MCF 10A (cell line): Measurements from ENCODE around the gene ACADL. TPM values are rescaled to one million over a fixed set of nuclear protein-coding genes. Genes with fewer than 3 reads are reported as not detected.

Experiments used
- BruUV-seq: library from RNA; stranded (reverse); fragments of 400-500 nt; replicated peaks from 2 replicates; lab custom pipeline; 2021; lab: Mats Ljungman, UMichigan
- CTCF ChIA-PET: fragments of 300-600 bp; sonication (Branson Sonifier 250); formaldehyde crosslinking; extraction: SDS; loops from one replicate; lab custom pipeline; 2021; ENCODE audit warnings: antibody characterized with exemption, inconsistent platforms; lab: Yijun Ruan, JAX
- POLR2A ChIA-PET: fragments of 300-600, 350-650 bp; sonication (Branson Sonifier 250); formaldehyde crosslinking; extraction: SDS; loops from one replicate; lab custom pipeline; 2020; ENCODE audit warnings: antibody characterized with exemption, inconsistent platforms; lab: Yijun Ruan, JAX
- DNase-seq: peaks from one replicate; pipeline ENCODE4 v3.0.0-alpha.2; 2018; ENCODE audit not compliant: unreplicated experiment
- H3K27ac Mint-ChIP-seq: one replicate; pipeline ENCODE4 v1.8.0; 2022; ENCODE audit warnings: mild to moderate bottlenecking, low read depth, mixed read lengths; ENCODE audit not compliant: unreplicated experiment
- H3K27me3 Mint-ChIP-seq: one replicate; pipeline ENCODE4 v1.8.0; 2022; ENCODE audit warnings: mixed read lengths; ENCODE audit not compliant: insufficient read depth, unreplicated experiment
- H3K36me3 Mint-ChIP-seq: one replicate; pipeline ENCODE4 v1.8.0; 2022; ENCODE audit warnings: mild to moderate bottlenecking, moderate library complexity, mixed read lengths; ENCODE audit not compliant: insufficient read depth, unreplicated experiment
- H3K4me1 Mint-ChIP-seq: one replicate; pipeline ENCODE4 v1.8.0; 2022; ENCODE audit warnings: mixed read lengths; ENCODE audit not compliant: insufficient read depth, unreplicated experiment
- H3K4me3 Mint-ChIP-seq: one replicate; pipeline ENCODE4 v1.8.0; 2022; ENCODE audit warnings: mild to moderate bottlenecking, moderate library complexity, mixed read lengths; ENCODE audit not compliant: unreplicated experiment
- H3K9me3 Mint-ChIP-seq: one replicate; pipeline ENCODE4 v1.8.0; 2022; ENCODE audit warnings: mixed read lengths; ENCODE audit not compliant: unreplicated experiment
- CTCF ChIP-seq: fragments of 200-600 bp; IDR thresholded peaks from one replicate; pipeline ENCODE4 v1.8.0; 2022; ENCODE audit warnings: antibody characterized with exemption, mild to moderate bottlenecking; ENCODE audit not compliant: unreplicated experiment
- intact Hi-C: fragments of 100-400 bp; cut with micrococcal nuclease; formaldehyde crosslinking; loops from 2 replicates; pipeline ENCODE4 v1.14.1; 2022
- total RNA-seq: library from RNA; stranded (reverse); gene quantifications from 2 replicates; pipeline ENCODE4 v1.2.3, GENCODE V29; 2022

The ACADL gene
- total RNA-seq, 1 experiment from 2014 or later = not detected

- CTCF ChIA-PET = interaction anchor here (0.8 to 3.2 kb wide), 3 partner anchors 16 to 196 kb away, joined by 4 to 13 read pairs (median 8); no protein-coding TSS in a partner anchor
Observed at GRCh38 chr2:210174086-210174485, 51.2 kb downstream of the ACADL start.

GRCh38 chr2:210172219-210172575 is 53.0 kb downstream of the ACADL start:
- Mint-ChIP-seq H3K27ac (peak overlapping the region; percentile 99), H3K4me3 (peak overlapping the region; percentile 99), H3K27me3 (no peaks in the 10 kb centered on the region), H3K4me1 (peaks cover 24% of the 10 kb centered on the region), H3K36me3 (peaks cover 12% of the 10 kb centered on the region), H3K9me3 (no peaks in the 10 kb centered on the region)
- DNase-seq = no peak
- BruUV-seq = no TSS peak
- CTCF ChIA-PET = interaction anchor here (0.6 to 3.2 kb wide), 3 partner anchors 10 to 196 kb away, joined by 3 to 13 read pairs (median 3); no protein-coding TSS in a partner anchor
- TF ChIP-seq CTCF = no peak
- intact Hi-C loops = loop anchor here (5.0 kb wide), 1 partner anchor 100 kb away; no protein-coding TSS in a partner anchor
- POLR2A ChIA-PET = interaction anchor here (0.7 to 2.6 kb wide), 15 partner anchors 9 to 470 kb away, joined by 3 to 17 read pairs (median 3); no protein-coding TSS in a partner anchor

More at GRCh38 chr2:210174086-210174485, 51.2 kb downstream of the ACADL start:
- no peak overlapping the region for H3K4me3 Mint-ChIP-seq
- intact Hi-C loops = loop anchor here (5.0 kb wide), 1 partner anchor 102 kb away; no protein-coding TSS in a partner anchor
- BruUV-seq = no TSS peak
- no peaks in the 10 kb centered on the region for H3K9me3 Mint-ChIP-seq
- POLR2A ChIA-PET = interaction anchor here (0.8 to 1.0 kb wide), 2 partner anchors 9 to 61 kb away, joined by 3 to 4 read pairs; no protein-coding TSS in a partner anchor
- H3K27ac Mint-ChIP-seq = no peak overlapping the region
- no peak for DNase-seq
- TF ChIP-seq CTCF = no peak
- H3K4me1 Mint-ChIP-seq = peaks cover 12% of the 10 kb centered on the region
- H3K36me3 Mint-ChIP-seq = peaks cover 12% of the 10 kb centered on the region
- no peaks in the 10 kb centered on the region for H3K27me3 Mint-ChIP-seq

- peak; percentile 96 for DNase-seq
- intact Hi-C loops = loop anchor here (2.0 to 5.0 kb wide), 2 partner anchors 99 to 169 kb away; partner anchors contain the start of gene RPE
- POLR2A ChIA-PET = interaction anchor here (0.6 to 2.6 kb wide), 24 partner anchors 8 to 470 kb away, joined by 3 to 17 read pairs (median 4); no protein-coding TSS in a partner anchor
- H3K4me3 Mint-ChIP-seq = peak within 1 kb of the TSS; percentile 99
- CTCF ChIA-PET = interaction anchor here (0.5 to 3.2 kb wide), 4 partner anchors 10 to 196 kb away, joined by 3 to 13 read pairs (median 3); no protein-coding TSS in a partner anchor
- TF ChIP-seq CTCF = no peak
- no peaks in the 10 kb centered on the region for H3K27me3 Mint-ChIP-seq
- H3K36me3 Mint-ChIP-seq = peaks cover 12% of the 10 kb centered on the region
- BruUV-seq = TSS peak; percentile 48
- H3K27ac Mint-ChIP-seq = peak within 1 kb of the TSS; percentile 99
- H3K9me3 Mint-ChIP-seq = no peaks in the 10 kb centered on the region
- H3K4me1 Mint-ChIP-seq = peaks cover 27% of the 10 kb centered on the region
Observed at GRCh38 chr2:210171309-210172218, 53.7 kb downstream of the ACADL start, which contains the start of gene KANSL1L. Gene KANSL1L, minus strand, starts transcription at chr2:210171409. Its CDS starts 16,827 bp downstream, at chr2:210154582.
